ENCODE data around the gene APPBP2.

DNA sequence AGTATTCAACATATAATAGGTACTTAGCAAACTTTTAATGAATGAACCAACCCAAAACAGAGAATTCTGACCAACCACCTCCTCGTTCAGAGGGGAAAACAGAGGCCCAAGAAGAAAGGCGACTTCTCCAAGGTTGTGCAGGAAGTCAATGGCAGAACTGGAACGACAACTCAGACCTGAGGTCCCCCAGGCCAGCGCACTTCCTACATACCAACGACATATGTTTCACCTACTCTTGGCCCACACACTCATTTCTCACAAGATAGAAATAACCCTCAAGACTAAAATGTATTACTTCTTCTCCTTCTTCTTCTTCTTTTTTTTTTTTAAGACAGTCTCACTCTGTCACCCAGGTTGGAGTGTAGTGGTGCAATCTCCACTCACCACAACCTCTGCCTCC is 89.4 kb downstream of the APPBP2 start:
- TF ChIP-seq, protein P1, sequence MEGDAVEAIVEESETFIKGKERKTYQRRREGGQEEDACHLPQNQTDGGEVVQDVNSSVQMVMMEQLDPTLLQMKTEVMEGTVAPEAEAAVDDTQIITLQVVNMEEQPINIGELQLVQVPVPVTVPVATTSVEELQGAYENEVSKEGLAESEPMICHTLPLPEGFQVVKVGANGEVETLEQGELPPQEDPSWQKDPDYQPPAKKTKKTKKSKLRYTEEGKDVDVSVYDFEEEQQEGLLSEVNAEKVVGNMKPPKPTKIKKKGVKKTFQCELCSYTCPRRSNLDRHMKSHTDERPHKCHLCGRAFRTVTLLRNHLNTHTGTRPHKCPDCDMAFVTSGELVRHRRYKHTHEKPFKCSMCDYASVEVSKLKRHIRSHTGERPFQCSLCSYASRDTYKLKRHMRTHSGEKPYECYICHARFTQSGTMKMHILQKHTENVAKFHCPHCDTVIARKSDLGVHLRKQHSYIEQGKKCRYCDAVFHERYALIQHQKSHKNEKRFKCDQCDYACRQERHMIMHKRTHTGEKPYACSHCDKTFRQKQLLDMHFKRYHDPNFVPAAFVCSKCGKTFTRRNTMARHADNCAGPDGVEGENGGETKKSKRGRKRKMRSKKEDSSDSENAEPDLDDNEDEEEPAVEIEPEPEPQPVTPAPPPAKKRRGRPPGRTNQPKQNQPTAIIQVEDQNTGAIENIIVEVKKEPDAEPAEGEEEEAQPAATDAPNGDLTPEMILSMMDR (IDR thresholded peaks at IDR 0.05; ENCODE audit: low read depth, low read length): no peak
- no peak for TF ChIP-seq MYC (IDR thresholded peaks at IDR 0.05; ENCODE audit: low read depth, low read length)

All from NB4 (cell line).